ENCODE measurements around the gene CLIP2. TPM values are rescaled to one million over a fixed set of nuclear protein-coding genes. Genes with fewer than 3 reads are reported as not detected.

CLIP2 gene
- polyA plus RNA-seq, 3 donors = 1.1 to 5.2 (median 1.3) TPM

DNA sequence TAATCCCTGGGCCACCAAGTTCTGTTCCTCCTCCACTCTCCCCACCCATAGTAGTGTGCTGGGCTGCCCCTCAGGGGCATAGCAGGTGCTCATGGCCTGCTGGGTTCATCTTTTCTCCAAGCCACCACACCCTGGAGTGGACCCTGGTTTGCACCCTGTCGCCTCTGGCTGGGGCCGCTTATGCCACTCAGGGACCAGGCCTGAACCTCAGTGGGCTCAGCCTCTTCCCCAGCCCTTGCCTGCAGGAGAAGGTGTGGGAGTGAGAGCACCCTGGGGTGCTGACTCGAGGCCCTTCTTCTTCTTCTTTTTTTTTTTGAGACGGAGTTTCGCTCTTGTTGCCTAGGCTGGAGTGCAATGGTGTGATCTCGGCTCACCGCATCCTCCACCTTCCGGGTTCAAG, 10.2 kb downstream of the CLIP2 start:
- Mint-ChIP-seq H3K27me3 (ENCODE audit: low read depth in 3 of 3) (peaks cover 0 to 4% (median 1%) of the 10 kb centered on the region in 3 donors), H3K4me3 (no peak overlapping the region), H3K9me3 (peaks cover 0 to 2% (median 0%) of the 10 kb centered on the region in 7 donors), H3K4me1 (peaks cover 7% of the 10 kb centered on the region), H3K36me3 (peaks cover 4 to 5% of the 10 kb centered on the region in 2 donors), H3K27ac (no peak overlapping the region)
- Histone ChIP-seq H3K9me3 (replicated peaks in 1 of 2; ENCODE audit: control insufficient read depth in 1 of 2, insufficient read depth in 1 of 2, low read length in 2 of 2) (no peaks in the 10 kb centered on the region), H3K27ac (ENCODE audit: low read depth in 1 of 2, low read length in 2 of 2) (no peak overlapping the region), H3K9ac (ENCODE audit: insufficient read depth, low read length, poor library complexity, severe bottlenecking) (no peak overlapping the region), H4K20me1 (ENCODE audit: insufficient read depth, low read length) (peaks cover 56% of the 10 kb centered on the region), H3K36me3 (replicated peaks in 1 of 2; ENCODE audit: control insufficient read depth in 1 of 2, insufficient read depth in 2 of 2, low read length in 2 of 2) (no peaks in the 10 kb centered on the region), H3K79me2 (ENCODE audit: insufficient read depth, low read length) (peaks cover 16% of the 10 kb centered on the region), H2AFZ (ENCODE audit: insufficient read depth, low read depth, low read length, poor library complexity, severe bottlenecking) (no peak overlapping the region), H3K4me2 (replicated peaks; ENCODE audit: extremely low read depth, low read length, poor library complexity, severe bottlenecking) (no peak overlapping the region), H3K4me3 (replicated peaks in 1 of 3; ENCODE audit: low read depth in 2 of 3, low read length in 3 of 3) (no peak overlapping the region), H3K4me1 (ENCODE audit: control insufficient read depth in 1 of 2, insufficient read depth in 2 of 2, low read length in 2 of 2) (peaks cover 5 to 7% of the 10 kb centered on the region in 2 donors), H3K27me3 (ENCODE audit: control insufficient read depth in 2 of 2, insufficient read depth in 2 of 2, low read length in 2 of 2) (no peaks in the 10 kb centered on the region)
- WGBS (ENCODE audit: insufficient coverage) = 40% methylated on average over 1 of the region's 8 CpGs
- TF ChIP-seq, protein P1, sequence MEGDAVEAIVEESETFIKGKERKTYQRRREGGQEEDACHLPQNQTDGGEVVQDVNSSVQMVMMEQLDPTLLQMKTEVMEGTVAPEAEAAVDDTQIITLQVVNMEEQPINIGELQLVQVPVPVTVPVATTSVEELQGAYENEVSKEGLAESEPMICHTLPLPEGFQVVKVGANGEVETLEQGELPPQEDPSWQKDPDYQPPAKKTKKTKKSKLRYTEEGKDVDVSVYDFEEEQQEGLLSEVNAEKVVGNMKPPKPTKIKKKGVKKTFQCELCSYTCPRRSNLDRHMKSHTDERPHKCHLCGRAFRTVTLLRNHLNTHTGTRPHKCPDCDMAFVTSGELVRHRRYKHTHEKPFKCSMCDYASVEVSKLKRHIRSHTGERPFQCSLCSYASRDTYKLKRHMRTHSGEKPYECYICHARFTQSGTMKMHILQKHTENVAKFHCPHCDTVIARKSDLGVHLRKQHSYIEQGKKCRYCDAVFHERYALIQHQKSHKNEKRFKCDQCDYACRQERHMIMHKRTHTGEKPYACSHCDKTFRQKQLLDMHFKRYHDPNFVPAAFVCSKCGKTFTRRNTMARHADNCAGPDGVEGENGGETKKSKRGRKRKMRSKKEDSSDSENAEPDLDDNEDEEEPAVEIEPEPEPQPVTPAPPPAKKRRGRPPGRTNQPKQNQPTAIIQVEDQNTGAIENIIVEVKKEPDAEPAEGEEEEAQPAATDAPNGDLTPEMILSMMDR (IDR thresholded peaks at IDR 0.05) = no peak
- DNase-seq = no peak
- intact Hi-C loops (cut with micrococcal nuclease) = no loop called here

GRCh38 chr7:74300926-74301325, 11.7 kb downstream of the CLIP2 start:
- Mint-ChIP-seq H3K36me3 (peaks cover 2 to 3% of the 10 kb centered on the region in 2 donors), H3K4me3 (no peak overlapping the region), H3K4me1 (peaks cover 11% of the 10 kb centered on the region), H3K27me3 (ENCODE audit: low read depth in 3 of 3) (peaks cover 5 to 12% (median 9%) of the 10 kb centered on the region in 3 donors), H3K9me3 (peaks cover 0 to 2% (median 0%) of the 10 kb centered on the region in 7 donors), H3K27ac (no peak overlapping the region)
- Histone ChIP-seq H3K9me3 (replicated peaks in 1 of 2; ENCODE audit: control insufficient read depth in 1 of 2, insufficient read depth in 1 of 2, low read length in 2 of 2) (no peaks in the 10 kb centered on the region), H3K27me3 (ENCODE audit: control insufficient read depth in 2 of 2, insufficient read depth in 2 of 2, low read length in 2 of 2) (peaks cover 0 to 3% of the 10 kb centered on the region in 2 donors), H4K20me1 (ENCODE audit: insufficient read depth, low read length) (peaks cover 47% of the 10 kb centered on the region), H3K4me3 (replicated peaks in 1 of 3; ENCODE audit: low read depth in 2 of 3, low read length in 3 of 3) (no peak overlapping the region), H3K36me3 (replicated peaks in 1 of 2; ENCODE audit: control insufficient read depth in 1 of 2, insufficient read depth in 2 of 2, low read length in 2 of 2) (no peaks in the 10 kb centered on the region), H2AFZ (ENCODE audit: insufficient read depth, low read depth, low read length, poor library complexity, severe bottlenecking) (no peak overlapping the region), H3K4me2 (replicated peaks; ENCODE audit: extremely low read depth, low read length, poor library complexity, severe bottlenecking) (no peak overlapping the region), H3K27ac (ENCODE audit: low read depth in 1 of 2, low read length in 2 of 2) (no peak overlapping the region), H3K9ac (ENCODE audit: insufficient read depth, low read length, poor library complexity, severe bottlenecking) (no peak overlapping the region), H3K4me1 (ENCODE audit: control insufficient read depth in 1 of 2, insufficient read depth in 2 of 2, low read length in 2 of 2) (peaks cover 5 to 8% of the 10 kb centered on the region in 2 donors), H3K79me2 (ENCODE audit: insufficient read depth, low read length) (peaks cover 6% of the 10 kb centered on the region)
- intact Hi-C loops (cut with micrococcal nuclease) = no loop called here
- TF ChIP-seq, protein P1 (IDR thresholded peaks at IDR 0.05) = no peak
- no CpG with 5 or more reads among the region's 4 CpGs for WGBS (ENCODE audit: insufficient coverage)
- no peak for DNase-seq

Measured in CD14-positive monocyte (primary cell).